GM21529 (cell line): ENCODE measurements around the gene NLRP4.
"Not testable (repeated sequence)": the region's sequence is repeated elsewhere in the genome, so short reads cannot be mapped to it uniquely, and the experiment has no call there.

ENCODE experiments used
- ATAC-seq: cut with Tn5 transposase; IDR thresholded peaks from one replicate; pipeline ENCODE4 v1.9.1; 2021; ENCODE audit not compliant: unreplicated experiment

NLRP4 gene

DNA sequence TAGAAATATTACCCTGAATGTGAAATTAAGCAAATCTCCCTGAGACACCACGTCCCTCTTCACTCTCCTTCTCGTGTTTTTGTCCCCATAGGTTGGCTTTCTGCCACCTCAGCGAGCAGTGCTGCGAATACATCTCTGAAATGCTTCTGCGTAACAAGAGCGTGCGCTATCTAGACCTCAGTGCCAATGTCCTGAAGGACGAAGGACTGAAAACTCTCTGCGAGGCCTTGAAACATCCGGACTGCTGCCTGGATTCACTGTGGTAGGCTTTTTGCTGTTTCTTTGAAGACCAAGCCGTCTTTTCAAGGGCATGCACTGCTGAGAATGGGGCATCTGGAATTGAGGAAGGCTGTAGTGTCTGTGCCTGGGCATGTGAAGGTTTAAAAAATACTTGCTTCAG is 34.4 kb downstream of the NLRP4 start:
- no peak for ATAC-seq

DNA sequence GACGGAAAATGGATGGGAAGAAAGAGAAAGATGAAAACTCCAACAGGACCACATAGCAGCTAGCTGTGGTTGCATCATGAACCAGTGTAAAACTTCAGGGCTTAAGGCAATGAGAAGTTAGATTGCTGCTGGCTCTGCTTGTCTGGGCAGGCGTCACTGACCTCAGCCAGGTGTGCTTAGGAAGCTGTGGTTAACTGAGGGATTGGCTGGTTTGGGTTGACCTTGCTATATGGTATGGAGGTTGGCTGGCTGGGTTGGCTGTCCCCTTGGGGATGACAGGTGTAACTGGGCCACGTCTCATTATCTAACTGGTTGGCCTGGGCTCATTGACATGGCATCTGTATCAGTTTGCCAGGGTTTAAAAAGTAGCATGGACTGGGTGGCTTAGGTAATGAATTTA is 40.9 kb downstream of the NLRP4 start:
- ATAC-seq: no peak

- ATAC-seq: no peak
Measured at GRCh38 chr19:55882626-55883025, 46.3 kb downstream of the NLRP4 start.

GRCh38 chr19:55898911-55899310 is 62.6 kb downstream of the NLRP4 start:
- no peak for ATAC-seq

GRCh38 chr19:55901369-55902079 is 65.2 kb downstream of the NLRP4 start:
- ATAC-seq: no peak

- ATAC-seq: no peak
Measured at GRCh38 chr19:55902080-55902751, 65.9 kb downstream of the NLRP4 start.

DNA sequence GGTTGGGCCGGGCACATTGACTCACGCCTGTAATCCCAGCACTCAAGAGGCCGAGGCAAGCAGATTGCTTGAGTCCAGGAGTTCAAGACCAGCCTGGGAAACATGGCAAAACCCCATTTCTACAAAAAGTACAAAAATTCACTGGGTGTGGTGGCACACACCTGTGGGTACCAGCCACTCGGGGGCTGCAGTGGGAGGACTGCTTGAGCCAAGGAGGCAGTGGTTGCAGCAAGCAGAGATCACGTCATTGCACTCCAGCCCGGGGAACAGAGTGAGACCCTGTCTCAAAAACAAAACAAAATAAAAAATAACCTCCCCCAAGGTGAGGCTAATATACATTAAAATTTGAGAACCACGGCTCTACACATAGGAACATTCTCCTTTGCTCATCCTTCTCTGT is 70.9 kb downstream of the NLRP4 start:
- ATAC-seq: no peak

DNA sequence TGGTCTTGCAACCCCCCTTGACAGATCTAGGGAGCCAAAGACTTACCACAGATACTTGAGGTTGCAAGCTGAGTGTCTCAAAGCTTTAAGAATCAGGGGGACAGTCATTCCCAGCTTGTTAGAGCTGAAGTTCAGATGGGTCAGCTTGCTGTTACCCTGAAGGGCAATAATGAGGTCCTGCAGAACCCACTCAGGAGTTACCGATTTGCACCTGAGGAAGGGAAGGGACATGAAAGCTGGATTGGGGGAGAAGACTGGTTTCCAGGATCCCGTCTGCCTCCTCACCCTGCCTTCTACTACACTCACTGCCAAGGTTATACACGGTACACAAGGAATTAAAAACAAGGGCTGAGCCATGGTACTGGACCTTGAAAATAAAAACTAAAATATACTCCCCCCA is 71.4 kb downstream of the NLRP4 start:
- no peak for ATAC-seq

GRCh38 chr19:55909801-55910200 is 73.5 kb downstream of the NLRP4 start:
- ATAC-seq: no peak

GRCh38 chr19:55912916-55913315 is 76.6 kb downstream of the NLRP4 start:
- ATAC-seq: no peak

DNA sequence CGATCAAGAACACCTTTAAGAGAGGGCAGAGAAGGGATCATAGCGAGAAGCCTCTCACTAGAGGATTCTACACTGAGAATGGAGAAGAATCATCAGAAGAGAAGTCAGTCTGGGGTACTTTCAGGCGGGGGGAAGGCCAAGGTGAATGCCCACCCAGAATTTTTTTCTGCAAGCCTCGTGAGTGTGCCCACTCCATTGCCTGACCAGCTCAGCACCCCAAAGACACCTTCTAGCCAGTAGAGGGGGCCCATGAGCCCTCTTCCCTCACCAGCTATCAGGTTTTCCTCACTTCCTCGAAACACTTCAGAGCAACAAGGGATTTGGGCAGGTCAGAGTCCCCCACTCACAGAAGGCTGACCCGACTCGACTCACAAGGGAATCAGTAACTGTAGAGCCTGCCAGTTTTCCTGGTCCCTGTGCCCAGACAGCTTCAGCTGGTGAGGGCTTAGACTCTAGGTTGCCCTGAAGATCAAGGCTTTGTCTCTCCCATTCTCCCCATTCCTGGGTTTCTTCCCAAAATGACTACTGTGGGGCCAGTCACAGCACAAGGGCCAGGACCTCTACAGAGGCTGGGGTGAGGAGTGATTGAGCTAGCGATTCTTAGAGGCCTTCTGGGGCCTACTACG is 77.4 kb downstream of the NLRP4 start:
- ATAC-seq: no peak

DNA sequence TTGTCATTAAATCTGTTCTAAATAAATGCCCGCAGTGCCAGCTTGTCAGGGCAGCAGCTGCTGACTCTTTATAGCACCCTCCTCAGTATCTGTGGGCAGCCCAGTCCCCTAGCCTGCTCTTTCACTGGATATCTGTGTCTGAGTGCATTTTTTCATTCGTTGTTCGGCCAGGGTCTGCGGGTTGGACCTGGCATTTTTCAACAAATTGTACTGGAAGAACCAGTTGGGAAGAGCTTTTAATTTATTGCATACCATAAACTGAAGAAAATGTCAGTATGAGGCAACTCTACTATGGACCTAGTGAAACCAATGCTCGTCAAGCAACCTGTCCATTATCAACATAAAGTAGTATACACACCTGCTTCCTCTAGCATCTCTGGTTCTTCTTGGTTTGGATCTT is 87.2 kb downstream of the NLRP4 start:
- ATAC-seq: no peak

- no peak for ATAC-seq
Measured at GRCh38 chr19:55927991-55928390, 91.7 kb downstream of the NLRP4 start.

GRCh38 chr19:55929258-55929657 is 92.9 kb downstream of the NLRP4 start:
- not testable (repeated sequence) for ATAC-seq

DNA sequence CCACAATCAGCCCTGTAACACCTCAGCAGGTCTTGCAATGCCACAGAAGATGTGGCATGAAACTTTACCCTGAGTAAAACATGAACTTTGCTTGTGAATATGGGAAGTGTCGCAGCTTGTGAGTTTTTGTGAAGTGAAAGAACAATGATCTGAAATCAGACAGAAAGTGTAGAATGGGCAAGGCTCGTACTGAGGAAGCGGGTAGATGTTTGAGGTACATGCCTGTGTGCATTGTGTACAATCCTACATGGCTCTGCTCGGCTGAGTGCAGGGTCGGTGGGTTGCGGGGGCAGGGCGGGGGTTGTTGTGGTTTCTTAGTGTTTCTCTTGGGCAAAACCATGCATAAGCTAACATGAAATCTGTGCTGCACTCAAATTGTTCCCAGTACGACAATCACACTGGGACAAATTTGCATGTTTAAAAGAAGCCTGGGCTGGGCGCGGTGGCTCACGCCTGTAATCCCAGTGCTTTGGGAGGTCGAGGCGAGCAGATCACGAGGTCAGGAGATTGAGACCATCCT is 94.7 kb downstream of the NLRP4 start:
- no peak for ATAC-seq
